Prostate gland (tissue), 2 donors: Measurements from ENCODE around the gene CCDC18. TPM values are rescaled to one million over a fixed set of nuclear protein-coding genes. Genes with fewer than 3 reads are reported as not detected.
A peak's percentile ranks its signal among the peaks of the same experiment; 100 is the strongest.

Source experiments
- DNase-seq: peaks from one replicate; pipeline ENCODE4 v3.0.0-alpha.2; 2019; ENCODE audit warnings: low spot score
- H3K27ac ChIP-seq, 2 donors: fragments of 200-600 bp; sonication (generic); 2 replicates each; pipeline ENCODE4 v1.5.1; 2017 to 2019
- H3K27me3 ChIP-seq: fragments of 200-600 bp; sonication (generic); replicated peaks from 2 replicates; pipeline ENCODE4 v1.5.1; 2019; ENCODE audit not compliant: insufficient read depth
- H3K36me3 ChIP-seq, 2 donors: fragments of 200-600 bp; sonication (generic); 1 replicate in 1 of 2; 2 replicates in 1 of 2; pipeline versions ENCODE4 v1.5.1 to v1.8.1; 2017 to 2019
- H3K4me1 ChIP-seq: fragments of 200-600 bp; sonication (generic); replicated peaks from 2 replicates; pipeline ENCODE4 v1.5.1; 2019
- H3K4me3 ChIP-seq, 2 donors: fragments of 200-600 bp; sonication (generic); 2 replicates each; pipeline ENCODE4 v1.5.1; 2017 to 2019
- H3K9me3 ChIP-seq: fragments of 200-600 bp; sonication (generic); 2 replicates; pipeline ENCODE4 v1.5.1; 2017
- CTCF ChIP-seq, 4 experiments: fragments of 200-600 bp in 2 of 4; fragments of 450-650 bp in 2 of 4; sonication (generic) in 2 of 4; IDR thresholded peaks; 1 replicate in 3 of 4; 2 replicates in 1 of 4; pipeline ENCODE4 v1.5.1; 2016 to 2019; ENCODE audit warnings: antibody characterized with exemption in 4 of 4, mild to moderate bottlenecking in 2 of 4, moderate library complexity in 2 of 4
- POLR2A ChIP-seq: fragments of 450-650 bp; IDR thresholded peaks from one replicate; pipeline ENCODE4 v1.6.1; 2016; ENCODE audit warnings: antibody characterized with exemption, mild to moderate bottlenecking
- POLR2AphosphoS5 ChIP-seq: sonication (generic); formaldehyde crosslinking; IDR thresholded peaks from one replicate; pipeline ENCODE4 v1.6.1; 2017; ENCODE audit warnings: antibody characterized with exemption
- WGBS: methylation state at CpG from one replicate; pipeline ENCODE4 v1.1.5; 2018; 5-methylcytosine and 5-hydroxymethylcytosine counted together
- intact Hi-C: fragments of 100-400 bp; cut with DNase I; formaldehyde crosslinking; loops from one replicate; pipeline ENCODE4 v1.14.2; 2022
- total RNA-seq, 2 donors: library from RNA; depleted of rRNA; stranded (reverse); fragments of >200 nt; gene quantifications; one replicate each; pipeline ENCODE4 v1.1.0, GENCODE V29; 2016

The CCDC18 gene
- total RNA-seq, 2 donors from 2014 or later = 12.0 to 12.7 TPM

DNA sequence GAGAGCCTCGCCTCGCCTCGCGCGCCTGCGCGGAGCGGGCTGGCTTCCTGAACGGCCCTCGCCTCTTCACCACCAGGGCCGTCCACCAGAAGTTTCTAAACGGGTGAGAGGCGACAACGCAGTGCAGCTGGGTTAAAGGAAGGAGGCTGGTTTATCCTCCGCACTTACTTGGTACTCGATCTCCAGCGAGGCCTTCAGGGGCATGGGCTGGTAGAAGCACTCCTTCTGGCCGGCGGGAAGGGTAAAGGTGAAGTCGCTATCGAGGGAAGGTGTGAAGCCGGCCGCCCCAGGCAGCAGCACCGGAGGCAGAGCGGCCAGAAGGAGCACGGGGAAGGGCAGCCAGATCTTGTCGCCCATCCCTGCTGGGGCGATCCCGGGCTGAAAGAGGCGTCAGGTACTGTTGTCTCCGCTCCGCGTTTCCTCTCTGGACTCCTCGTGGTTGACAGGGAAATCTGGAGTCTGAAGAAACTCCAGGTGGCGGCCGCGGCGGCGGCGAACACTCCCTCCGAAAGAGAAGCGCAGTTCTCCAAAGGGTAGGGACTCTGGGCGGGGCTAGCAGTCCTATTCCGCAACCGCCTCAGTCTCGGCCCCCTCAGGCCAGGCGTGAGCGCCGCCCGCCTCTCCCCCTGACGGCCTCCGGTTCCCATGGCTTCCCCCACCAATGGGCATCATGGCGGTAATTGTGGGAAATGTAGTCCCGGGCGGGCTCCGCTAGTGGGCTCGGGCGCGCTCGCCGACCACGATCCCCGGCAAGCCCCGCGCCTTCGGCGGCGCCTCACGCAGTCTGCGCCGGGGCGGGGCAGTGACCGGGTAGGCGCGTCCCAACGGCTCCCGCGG is 420 bp upstream of the CCDC18 start, which contains the start of gene TMED5:
TSS of gene TMED5 (minus strand) at position 528 of the 837 bp plus-strand sequence. CDS start at position 357, 171 bp downstream.
- WGBS = 1% methylated on average over 57 of the region's 78 CpGs
- Histone ChIP-seq H3K27me3 (no peaks in the 10 kb centered on the region), H3K4me3 (peak within 1 kb of the TSS; percentile 89 to 97), H3K9me3 (no peaks in the 10 kb centered on the region), H3K36me3 (no peaks in the 10 kb centered on the region), H3K4me1 (peaks cover 7% of the 10 kb centered on the region), H3K27ac (peak within 1 kb of the TSS; percentile 98 to 100)
- intact Hi-C loops = loop anchor here (5.0 kb wide), 1 partner anchor 103 kb away; the partner anchor contains the start of gene MTF2
- peak in 3 of 4 experiments; percentile 10 to 59 (median 48) for TF ChIP-seq CTCF (IDR thresholded peaks at IDR 0.05)
- peak; percentile 97 for TF ChIP-seq POLR2A
- peak; percentile 90 for TF ChIP-seq POLR2AphosphoS5
- peak; percentile 98 for DNase-seq

- no peaks in the 10 kb centered on the region for H3K36me3 ChIP-seq
- H3K9me3 ChIP-seq = no peaks in the 10 kb centered on the region
- H3K4me1 ChIP-seq = no peaks in the 10 kb centered on the region
- H3K27ac ChIP-seq = no peak overlapping the region
- no peak for DNase-seq
- H3K4me3 ChIP-seq = no peak overlapping the region
- intact Hi-C loops = no loop called here
- no peaks in the 10 kb centered on the region for H3K27me3 ChIP-seq
- WGBS = 84% methylated on average over 1 of the region's 1 CpG
- TF ChIP-seq POLR2AphosphoS5 (no peak), POLR2A (no peak), CTCF (IDR thresholded peaks at IDR 0.05) (no peak)
Observed at GRCh38 chr1:93186667-93187066, 6.1 kb downstream of the CCDC18 start.

- H3K4me3 ChIP-seq = no peak overlapping the region
- no peaks in the 10 kb centered on the region for H3K27me3 ChIP-seq
- DNase-seq = no peak
- H3K27ac ChIP-seq = no peak overlapping the region
- no peak for TF ChIP-seq POLR2AphosphoS5
- no peak for TF ChIP-seq CTCF (IDR thresholded peaks at IDR 0.05)
- no peak for TF ChIP-seq POLR2A
- H3K4me1 ChIP-seq = no peaks in the 10 kb centered on the region
- no peaks in the 10 kb centered on the region for H3K9me3 ChIP-seq
- 100% methylated on average over 3 of the region's 3 CpGs for WGBS
- no peaks in the 10 kb centered on the region for H3K36me3 ChIP-seq
- intact Hi-C loops = no loop called here
Observed at GRCh38 chr1:93190432-93190831, 9.9 kb downstream of the CCDC18 start.

DNA sequence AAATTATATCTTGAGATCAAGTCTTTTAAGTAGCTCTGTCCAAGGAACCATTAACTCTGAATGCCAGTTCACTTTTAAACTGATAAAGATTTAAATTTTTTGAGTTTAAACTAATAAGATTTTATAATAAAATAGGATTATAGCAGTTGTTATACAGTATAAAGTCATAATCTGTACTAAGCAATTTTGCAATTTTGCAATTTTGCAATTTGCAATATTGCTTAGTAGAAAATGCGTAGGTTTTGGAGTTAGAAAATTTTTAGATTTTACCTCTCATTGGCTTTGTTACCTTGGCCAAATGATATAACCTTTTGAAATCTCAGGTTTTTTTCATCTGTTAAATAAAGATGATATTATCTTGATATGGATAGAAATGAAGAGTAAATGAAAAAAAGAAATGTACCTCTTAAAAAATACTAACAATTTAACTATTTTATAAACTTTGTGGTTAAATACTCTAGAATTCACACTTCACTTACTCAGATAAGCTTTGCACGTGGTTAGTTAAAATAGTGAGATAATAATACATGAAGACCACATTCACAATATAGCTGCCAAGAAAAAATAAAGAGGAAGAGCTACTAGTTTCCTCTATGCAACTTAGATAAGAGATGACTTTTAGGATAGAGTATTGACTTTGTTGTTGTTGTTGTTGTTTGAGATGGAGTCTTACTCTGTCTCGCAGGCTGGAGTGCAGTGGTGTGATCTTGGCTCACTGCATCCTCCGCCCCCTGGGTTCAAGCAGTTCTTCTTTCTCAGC is 13.9 kb downstream of the CCDC18 start:
- no peaks in the 10 kb centered on the region for H3K36me3 ChIP-seq
- DNase-seq = no peak
- H3K4me1 ChIP-seq = no peaks in the 10 kb centered on the region
- TF ChIP-seq POLR2A (no peak), CTCF (IDR thresholded peaks at IDR 0.05) (no peak), POLR2AphosphoS5 (no peak)
- WGBS = 95% methylated on average over 4 of the region's 4 CpGs
- intact Hi-C loops = no loop called here
- no peak overlapping the region for H3K27ac ChIP-seq
- no peak overlapping the region for H3K4me3 ChIP-seq
- H3K27me3 ChIP-seq = no peaks in the 10 kb centered on the region
- H3K9me3 ChIP-seq = no peaks in the 10 kb centered on the region
